Measurements from ENCODE around the gene KCTD20.
"Not testable (repeated sequence)": the region's sequence is repeated elsewhere in the genome, so short reads cannot be mapped to it uniquely, and the experiment has no call there.

KCTD20 gene

GRCh38 chr6:36442671-36443470, at the start of gene KCTD20, which contains the start of gene PXT1:
TSS of gene KCTD20 (plus strand) at chr6:36443000. CDS start at chr6:36470098, 27,098 bp downstream.
TSS of gene PXT1 (minus strand) at chr6:36442854. CDS start at chr6:36426082, 16,772 bp downstream.
- DNase-seq (ENCODE audit: low read depth): peak; percentile 39

GRCh38 chr6:36399970-36400369, 42.8 kb upstream of the KCTD20 start:
- DNase-seq (ENCODE audit: low read depth): no peak

DNA sequence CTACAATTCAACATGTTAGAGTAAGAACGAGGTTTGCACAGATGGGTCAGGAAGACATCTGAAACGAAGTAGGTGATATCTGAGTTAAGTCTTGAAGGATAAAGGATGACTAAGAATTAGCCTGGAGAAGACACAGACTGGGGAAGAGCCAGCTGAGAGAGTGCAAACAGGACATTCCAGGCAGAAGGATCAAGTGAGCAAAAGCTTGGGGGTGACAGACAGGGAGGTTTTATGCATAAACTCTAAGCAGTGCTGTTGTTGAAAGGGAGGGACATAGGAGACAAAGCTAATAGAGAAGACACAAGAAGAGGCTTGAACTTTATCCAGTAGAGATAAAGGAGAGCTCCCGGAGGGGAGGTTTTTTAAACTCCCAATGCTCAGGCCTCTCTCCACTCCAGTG, 40.3 kb upstream of the KCTD20 start:
- DNase-seq (ENCODE audit: low read depth): no peak

DNA sequence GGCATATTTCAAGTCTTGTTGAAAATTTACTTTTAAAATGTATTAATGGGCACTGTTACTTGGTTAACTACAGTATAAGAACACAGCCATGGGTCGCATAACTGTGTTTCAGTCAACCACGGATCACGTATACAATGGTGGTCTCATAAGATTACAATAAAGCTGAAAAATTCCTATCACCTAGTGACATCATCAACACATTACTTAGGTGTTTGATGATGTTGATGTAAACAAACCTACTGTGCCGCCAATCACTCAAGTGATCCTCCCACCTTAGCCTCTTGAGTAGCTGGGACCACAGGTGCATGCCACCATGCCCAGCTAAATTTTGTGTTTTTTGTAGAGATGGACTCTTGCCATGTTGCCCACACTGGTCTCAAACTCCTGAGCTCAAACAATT, 38.6 kb upstream of the KCTD20 start:
- no peak for DNase-seq (ENCODE audit: low read depth)

DNA sequence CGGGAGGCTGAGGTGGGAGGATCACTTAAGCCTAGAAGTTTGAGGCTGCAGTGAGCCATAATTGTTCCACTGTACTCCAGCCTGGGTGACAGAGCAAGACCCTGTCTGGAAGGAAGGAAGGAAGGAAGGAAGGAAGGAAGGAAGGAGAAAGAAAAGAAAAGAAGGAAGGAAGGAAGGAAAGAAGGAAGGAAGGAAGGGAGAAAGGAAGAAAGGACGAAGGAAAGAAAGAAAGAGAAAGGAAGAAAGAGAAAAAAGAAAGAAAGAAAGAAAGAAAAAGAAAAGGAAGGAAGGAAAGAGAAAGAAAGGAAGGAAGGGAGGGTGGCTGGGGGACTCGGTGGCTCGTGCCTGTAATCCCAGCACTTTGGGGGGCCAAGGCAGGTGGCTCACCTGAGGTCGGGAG, 33.1 kb upstream of the KCTD20 start:
- DNase-seq (ENCODE audit: low read depth): not testable (repeated sequence)

GRCh38 chr6:36413489-36414480, 29.0 kb upstream of the KCTD20 start:
- DNase-seq (ENCODE audit: low read depth): no peak

GRCh38 chr6:36414481-36414880, 28.3 kb upstream of the KCTD20 start:
- no peak for DNase-seq (ENCODE audit: low read depth)

DNA sequence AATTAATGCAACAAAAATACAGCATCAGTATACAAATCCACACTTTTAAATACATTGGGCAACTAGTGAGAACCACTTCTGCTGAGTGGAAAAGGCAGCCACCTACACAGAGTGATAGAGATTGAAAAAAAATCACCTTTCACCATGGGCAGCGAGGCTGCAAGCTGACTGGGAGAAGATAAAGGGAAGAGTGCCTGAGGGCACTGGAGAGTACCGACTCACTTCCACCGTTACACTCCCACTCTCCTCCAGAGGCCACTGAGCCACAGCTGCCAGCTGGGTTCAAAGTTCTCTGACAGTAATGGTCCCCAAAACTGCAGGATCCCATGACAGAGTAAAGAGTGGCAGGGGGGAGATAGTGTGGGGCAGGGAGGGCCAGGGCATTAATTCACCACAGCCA, 24.2 kb upstream of the KCTD20 start:
- DNase-seq (ENCODE audit: low read depth): no peak

DNA sequence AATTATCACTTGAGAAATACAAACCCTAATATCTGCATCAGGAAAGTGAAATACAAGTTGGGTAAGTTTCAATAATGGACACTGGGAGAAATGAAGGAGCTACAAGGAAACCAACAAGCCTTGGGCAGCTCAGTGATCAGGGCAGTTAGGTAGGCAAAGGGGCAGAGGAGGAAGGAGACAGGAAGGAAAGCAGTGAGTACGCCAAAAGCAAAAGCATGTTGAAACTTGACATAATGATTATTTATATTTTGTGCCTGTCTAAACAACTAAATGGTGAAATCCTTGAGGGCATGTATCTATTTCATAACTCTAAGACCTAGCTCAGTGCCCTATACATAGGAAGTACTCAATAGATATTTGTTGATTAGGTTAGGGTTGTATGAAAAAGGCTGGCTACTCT, 23.5 kb upstream of the KCTD20 start:
- no peak for DNase-seq (ENCODE audit: low read depth)

- no peak for DNase-seq (ENCODE audit: low read depth)
Observed at GRCh38 chr6:36422714-36423100, 20.1 kb upstream of the KCTD20 start.

DNA sequence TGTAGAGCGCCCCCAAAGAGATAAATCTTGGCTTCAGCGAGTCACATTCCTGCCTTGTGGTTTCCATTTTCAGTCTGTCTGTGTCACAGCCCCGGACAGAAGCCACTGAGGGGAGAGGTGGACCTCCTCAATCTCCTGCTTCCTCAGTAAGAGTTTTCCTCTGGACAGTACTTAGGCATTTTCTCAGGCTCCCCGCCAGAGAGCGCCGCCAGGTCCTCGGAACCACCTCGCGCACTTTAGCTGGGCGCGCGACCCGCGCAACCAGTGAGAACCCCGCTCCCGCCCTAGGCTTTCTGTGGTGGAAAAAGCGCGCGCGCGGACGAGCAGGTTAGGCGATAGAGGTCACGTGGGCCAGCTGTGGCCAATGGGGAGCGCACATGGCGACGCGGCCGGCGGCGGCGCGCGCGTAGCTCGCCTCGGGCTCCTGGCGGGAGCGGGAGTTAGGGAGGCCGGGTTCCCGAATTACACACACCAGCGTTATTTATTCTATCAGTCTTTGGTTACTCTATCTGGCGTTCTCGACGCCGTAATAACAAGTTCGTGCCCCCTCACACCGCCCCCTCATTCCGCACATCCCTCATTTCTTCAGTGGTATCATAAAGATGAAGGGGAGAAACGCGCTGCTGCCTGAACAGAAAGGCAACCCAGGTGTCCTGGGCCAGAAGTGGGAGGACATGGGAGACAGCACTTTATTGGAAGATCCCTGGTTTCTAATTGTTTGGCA, 19.5 kb upstream of the KCTD20 start:
- peak; percentile 78 for DNase-seq (ENCODE audit: low read depth)

DNA sequence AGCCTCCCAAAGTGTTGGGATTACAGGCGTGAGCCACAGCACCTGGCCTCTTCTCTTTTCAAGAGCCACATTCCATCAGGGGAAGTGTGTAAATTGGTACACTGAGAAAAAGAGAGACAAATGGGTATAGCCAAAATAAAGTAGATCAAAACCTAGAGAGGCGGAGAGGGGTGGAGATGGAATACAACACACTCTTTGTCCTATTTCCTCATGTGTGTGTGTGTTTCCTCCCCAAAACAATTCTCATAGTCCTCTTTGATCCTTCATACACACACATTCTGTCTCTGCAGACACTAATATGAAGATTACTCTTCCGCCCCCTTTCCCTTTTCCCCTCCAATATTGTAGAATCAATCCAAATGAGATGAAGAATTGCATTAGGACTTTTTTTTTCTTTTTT, 16.2 kb upstream of the KCTD20 start:
- no peak for DNase-seq (ENCODE audit: low read depth)

DNA sequence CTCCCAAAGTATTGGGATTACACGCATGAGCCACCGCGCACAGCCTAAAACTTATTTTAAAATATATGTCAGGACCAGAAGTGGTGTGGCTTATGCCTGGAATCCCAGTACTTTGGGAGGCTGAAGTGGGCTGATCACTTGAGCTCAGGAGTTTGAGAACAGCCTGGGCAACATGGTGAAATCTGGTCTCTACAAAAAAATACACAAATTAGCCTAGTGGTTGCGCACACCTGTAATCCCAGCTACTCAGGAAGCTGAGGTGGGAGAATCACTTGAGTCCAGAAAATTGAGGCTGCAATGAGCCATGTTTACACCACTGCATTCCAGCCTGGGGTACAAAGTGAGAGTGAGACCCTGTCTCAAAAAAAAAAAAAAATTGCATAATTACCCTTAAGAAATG, 13.9 kb upstream of the KCTD20 start:
- no peak for DNase-seq (ENCODE audit: low read depth)

GRCh38 chr6:36430351-36430750, 12.4 kb upstream of the KCTD20 start:
- DNase-seq (ENCODE audit: low read depth): no peak

DNA sequence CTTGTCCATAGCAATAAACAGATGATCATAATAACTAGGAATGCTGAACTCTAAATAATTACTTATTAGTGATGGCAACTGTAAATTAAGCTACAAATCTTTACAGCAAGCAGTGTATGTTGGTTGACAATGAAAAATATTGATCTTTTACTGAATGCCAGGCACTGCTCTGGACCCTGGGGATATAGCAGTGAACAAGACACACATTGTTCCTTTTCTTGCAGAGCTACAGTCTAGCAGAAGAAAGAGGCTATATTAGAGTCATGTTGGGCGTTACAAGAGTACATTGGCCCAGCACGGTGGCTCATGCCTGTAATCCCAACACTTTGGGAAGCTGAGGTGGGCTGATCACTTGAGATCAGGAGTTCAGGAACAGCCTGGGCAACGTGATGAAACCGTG, 11.6 kb upstream of the KCTD20 start:
- DNase-seq (ENCODE audit: low read depth): no peak

DNA sequence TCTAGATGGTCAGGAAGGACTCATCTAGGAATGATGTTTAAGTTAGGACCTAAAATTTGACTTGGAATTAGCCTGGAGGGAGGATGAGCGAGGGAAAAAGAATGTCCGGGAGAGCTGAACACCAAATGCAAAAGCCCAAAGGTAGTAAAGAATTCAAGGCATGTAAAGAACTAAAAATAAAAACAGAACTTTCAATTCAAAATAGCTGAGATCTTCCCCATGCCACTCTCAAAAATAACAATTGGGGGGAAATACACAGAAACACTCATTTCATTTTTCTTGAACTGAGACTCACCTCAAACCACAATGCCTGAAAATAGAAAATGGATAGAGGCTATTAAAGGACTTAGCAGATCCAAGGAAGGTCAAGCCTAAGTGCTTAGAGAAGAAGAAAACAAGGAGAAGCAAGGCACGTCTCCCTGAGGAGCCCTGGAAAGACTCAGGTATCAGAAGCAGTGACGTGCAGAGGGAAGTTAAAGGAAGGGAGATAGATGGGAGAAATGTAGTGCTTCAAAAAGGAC, 10.6 kb upstream of the KCTD20 start:
- DNase-seq (ENCODE audit: low read depth): peak; percentile 53

- DNase-seq (ENCODE audit: low read depth): peak; percentile 73
Observed at GRCh38 chr6:36436466-36436865, 6.3 kb upstream of the KCTD20 start.

DNA sequence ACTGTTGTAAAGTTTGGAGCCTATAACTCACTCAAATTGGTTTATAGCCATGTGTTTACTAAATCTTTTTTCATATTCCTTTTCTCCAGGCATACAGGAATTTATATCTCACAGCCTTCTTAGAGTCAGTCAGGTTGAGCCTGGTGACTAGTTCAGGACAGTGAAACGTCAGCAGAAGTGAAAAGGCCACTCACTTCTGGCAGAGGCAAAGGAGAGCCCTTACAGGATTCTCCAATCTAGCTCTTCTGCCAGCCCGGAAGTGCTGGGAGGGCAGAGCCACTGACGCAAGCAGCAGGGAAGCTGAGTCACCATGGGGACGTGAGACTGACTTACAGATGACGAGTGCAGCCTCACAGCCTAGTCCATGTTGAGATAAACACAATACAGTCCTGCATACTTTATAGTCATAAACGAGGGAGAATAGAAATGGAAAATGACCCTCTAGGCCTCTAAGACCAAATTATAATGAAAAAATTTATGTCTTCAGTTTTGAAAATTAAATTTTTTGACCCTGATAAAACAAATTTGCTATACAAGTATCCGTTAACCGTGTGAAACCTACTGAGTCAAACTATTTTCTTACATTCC, 1.4 kb upstream of the KCTD20 start:
- DNase-seq (ENCODE audit: low read depth): peak; percentile 95

DNA sequence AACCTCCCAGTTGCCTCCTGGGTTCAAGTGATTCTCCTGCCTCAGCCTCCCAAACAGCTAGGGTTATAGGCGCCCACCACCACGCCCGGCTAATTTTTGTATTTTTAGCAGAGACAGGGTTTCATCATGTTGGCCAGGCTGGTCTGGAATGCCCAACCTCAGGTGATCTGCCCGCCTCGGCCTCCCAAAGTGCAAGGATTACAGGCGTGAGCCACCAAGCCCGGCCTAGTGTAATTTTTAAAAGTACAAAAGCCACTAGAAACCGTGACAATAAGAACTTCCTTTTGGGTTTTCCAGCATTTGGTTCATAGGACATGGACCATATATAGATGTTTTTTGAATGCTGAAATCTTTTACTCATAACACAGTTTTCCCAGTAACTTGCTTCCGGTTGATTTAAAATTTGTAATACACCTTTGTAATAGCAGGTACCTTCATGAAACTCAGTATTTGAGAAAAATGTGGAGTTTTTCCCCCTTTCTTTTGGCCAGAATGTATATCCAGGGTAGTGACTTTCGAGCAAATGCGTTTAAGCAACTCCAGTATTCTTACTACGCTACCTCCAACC, 613 bp upstream of the KCTD20 start:
- no peak for DNase-seq (ENCODE audit: low read depth)

DNA sequence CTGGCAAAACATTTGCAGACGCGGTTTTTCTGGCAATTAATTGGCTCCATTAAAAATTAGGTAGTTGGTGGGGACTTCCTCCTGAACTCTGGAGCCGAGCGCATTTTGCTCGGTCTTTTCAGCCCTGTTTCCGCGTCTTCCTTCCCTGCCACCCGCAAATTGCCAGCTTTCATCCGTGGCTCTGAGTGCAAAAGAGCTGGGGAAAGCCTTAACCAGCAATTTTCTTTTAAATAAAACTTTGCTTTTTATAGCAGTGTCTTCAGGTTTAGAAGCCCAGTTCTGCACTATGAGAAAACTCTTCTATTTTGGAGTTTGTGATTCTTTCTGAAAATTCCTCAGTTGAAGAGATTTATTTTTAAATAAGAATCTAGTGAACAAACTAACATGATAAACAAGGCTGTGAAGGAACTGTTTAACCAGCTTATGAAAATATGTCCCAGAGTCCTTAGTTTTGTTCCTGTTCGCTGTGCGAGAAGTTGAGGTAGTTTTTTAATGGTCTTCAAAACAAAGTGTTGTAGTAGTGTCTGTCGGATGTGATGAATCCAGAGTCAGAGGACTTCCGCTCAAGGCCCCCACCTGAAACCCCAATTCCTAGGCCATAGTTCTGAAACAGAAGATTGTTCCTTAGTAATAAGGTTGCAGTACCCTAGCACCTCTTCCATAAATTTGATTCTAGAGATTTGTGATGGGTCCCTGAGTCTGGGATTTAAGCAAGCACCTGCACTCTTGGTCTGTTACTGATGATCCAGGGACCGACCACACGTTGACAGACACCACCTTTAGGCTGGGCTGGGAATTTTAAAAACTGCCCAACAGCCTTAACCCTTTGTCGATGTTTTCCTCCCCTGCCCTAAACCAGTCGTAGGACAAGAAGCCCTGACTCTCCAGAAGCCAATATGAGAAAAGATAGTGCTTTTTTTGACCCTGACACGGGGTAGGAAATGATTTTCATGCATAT, 950 bp downstream of the KCTD20 start:
- DNase-seq (ENCODE audit: low read depth): no peak

Measured in GM04503 (cell line).